ENCODE data around the gene PPIE. TPM values are rescaled to one million over a fixed set of nuclear protein-coding genes. Genes with fewer than 3 reads are reported as not detected.

PPIE gene
- total and polyA plus RNA-seq, 2 donors (not counting 1 experiment from before 2014, with no cell fraction given), result 68.6 to 78.3 TPM

- ChIA-PET CTCF (no interaction called here), POLR2A (no interaction called here)
- TF ChIP-seq, protein P1, sequence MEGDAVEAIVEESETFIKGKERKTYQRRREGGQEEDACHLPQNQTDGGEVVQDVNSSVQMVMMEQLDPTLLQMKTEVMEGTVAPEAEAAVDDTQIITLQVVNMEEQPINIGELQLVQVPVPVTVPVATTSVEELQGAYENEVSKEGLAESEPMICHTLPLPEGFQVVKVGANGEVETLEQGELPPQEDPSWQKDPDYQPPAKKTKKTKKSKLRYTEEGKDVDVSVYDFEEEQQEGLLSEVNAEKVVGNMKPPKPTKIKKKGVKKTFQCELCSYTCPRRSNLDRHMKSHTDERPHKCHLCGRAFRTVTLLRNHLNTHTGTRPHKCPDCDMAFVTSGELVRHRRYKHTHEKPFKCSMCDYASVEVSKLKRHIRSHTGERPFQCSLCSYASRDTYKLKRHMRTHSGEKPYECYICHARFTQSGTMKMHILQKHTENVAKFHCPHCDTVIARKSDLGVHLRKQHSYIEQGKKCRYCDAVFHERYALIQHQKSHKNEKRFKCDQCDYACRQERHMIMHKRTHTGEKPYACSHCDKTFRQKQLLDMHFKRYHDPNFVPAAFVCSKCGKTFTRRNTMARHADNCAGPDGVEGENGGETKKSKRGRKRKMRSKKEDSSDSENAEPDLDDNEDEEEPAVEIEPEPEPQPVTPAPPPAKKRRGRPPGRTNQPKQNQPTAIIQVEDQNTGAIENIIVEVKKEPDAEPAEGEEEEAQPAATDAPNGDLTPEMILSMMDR (IDR thresholded peaks at IDR 0.05), result no peak
- no peak for TF ChIP-seq EZH2 (IDR thresholded peaks at IDR 0.05; ENCODE audit: borderline replicate concordance, insufficient read depth, low read depth, low read length, poor library complexity, severe bottlenecking)
- Histone ChIP-seq H3K4me1 (ENCODE audit: control insufficient read depth in 2 of 2, insufficient read depth in 2 of 2, low read length in 2 of 2) (no peaks in the 10 kb centered on the region), H4K20me1 (ENCODE audit: control insufficient read depth, insufficient read depth, low read length, poor library complexity, severe bottlenecking) (no peaks in the 10 kb centered on the region), H3K4me3 (ENCODE audit: control extremely low read depth in 1 of 5, extremely low read depth in 1 of 5, insufficient read depth in 1 of 5, low read depth in 2 of 5, low read length in 4 of 5) (no peak overlapping the region), H3K27me3 (replicated peaks in 1 of 4; ENCODE audit: control extremely low read depth in 1 of 4, control insufficient read depth in 3 of 4, insufficient read depth in 4 of 4, low read length in 3 of 4) (no peaks in the 10 kb centered on the region), H2AFZ (ENCODE audit: insufficient read depth, low read depth, low read length, poor library complexity, severe bottlenecking) (no peak overlapping the region), H3K4me2 (replicated peaks; ENCODE audit: low read depth, low read length, poor library complexity, severe bottlenecking) (no peak overlapping the region), H3K27ac (ENCODE audit: low read length in 2 of 2) (no peak overlapping the region), H3K79me2 (ENCODE audit: control insufficient read depth, insufficient read depth, low read length) (no peaks in the 10 kb centered on the region), H3K9ac (ENCODE audit: low read length) (no peak overlapping the region), H3K36me3 (replicated peaks in 1 of 2; ENCODE audit: control extremely low read depth in 1 of 2, control insufficient read depth in 1 of 2, extremely low read depth in 1 of 2, insufficient read depth in 2 of 2, low read length in 1 of 2) (no peaks in the 10 kb centered on the region), H3K9me3 (ENCODE audit: control extremely low read depth in 1 of 3, control insufficient read depth in 2 of 3, insufficient read depth in 1 of 3, low read length in 2 of 3) (peaks cover 0 to 17% (median 5%) of the 10 kb centered on the region in 3 donors)
- H3K27me3 Mint-ChIP-seq, result no peaks in the 10 kb centered on the region
- intact Hi-C loops (cut with micrococcal nuclease), result no loop called here
- no peak overlapping the region for H3K4me3 Mint-ChIP-seq
- ATAC-seq (ENCODE audit: low read depth), result no peak
- no peak overlapping the region for H3K27ac Mint-ChIP-seq
- WGBS (ENCODE audit: insufficient coverage), result 80% methylated on average over 1 of the region's 8 CpGs
- no peak for DNase-seq
- H3K9me3 Mint-ChIP-seq (ENCODE audit: insufficient read depth), result no peaks in the 10 kb centered on the region
- H3K4me1 Mint-ChIP-seq, result no peaks in the 10 kb centered on the region
Measured at GRCh38 chr1:39808784-39809517, 70.3 kb downstream of the PPIE start.

- WGBS (ENCODE audit: insufficient coverage), result 91% methylated on average over 2 of the region's 3 CpGs
- H3K9me3 Mint-ChIP-seq (ENCODE audit: insufficient read depth), result no peaks in the 10 kb centered on the region
- peaks cover 6 to 12% of the 10 kb centered on the region in 2 donors for H3K4me1 ChIP-seq (ENCODE audit: control insufficient read depth in 2 of 2, insufficient read depth in 2 of 2, low read length in 2 of 2)
- DNase-seq (no peak), ATAC-seq (ENCODE audit: low read depth) (no peak)
- no peak overlapping the region for H3K27ac Mint-ChIP-seq
- H3K9ac ChIP-seq (ENCODE audit: low read length), result no peak overlapping the region
- TF ChIP-seq, protein P1 (IDR thresholded peaks at IDR 0.05), result no peak
- TF ChIP-seq EZH2 (IDR thresholded peaks at IDR 0.05; ENCODE audit: borderline replicate concordance, insufficient read depth, low read depth, low read length, poor library complexity, severe bottlenecking), result no peak
- CTCF ChIA-PET, result interaction anchor here (1.0 to 9.5 kb wide), 3 partner anchors 89 to 109 kb away, joined by 3 to 102 read pairs (median 4); partner anchors contain the start of gene MYCL
- H3K27me3 Mint-ChIP-seq, result no peaks in the 10 kb centered on the region
- no peaks in the 10 kb centered on the region for H3K79me2 ChIP-seq (ENCODE audit: control insufficient read depth, insufficient read depth, low read length)
- H3K4me3 ChIP-seq (ENCODE audit: control extremely low read depth in 1 of 5, extremely low read depth in 1 of 5, insufficient read depth in 1 of 5, low read depth in 2 of 5, low read length in 4 of 5), result no peak overlapping the region
- H3K4me1 Mint-ChIP-seq, result peaks cover 10% of the 10 kb centered on the region
- H3K27me3 ChIP-seq (replicated peaks in 1 of 4; ENCODE audit: control extremely low read depth in 1 of 4, control insufficient read depth in 3 of 4, insufficient read depth in 4 of 4, low read length in 3 of 4), result no peaks in the 10 kb centered on the region
- H3K4me2 ChIP-seq (replicated peaks; ENCODE audit: low read depth, low read length, poor library complexity, severe bottlenecking), result no peak overlapping the region
- H3K4me3 Mint-ChIP-seq, result no peak overlapping the region
- H2AFZ ChIP-seq (ENCODE audit: insufficient read depth, low read depth, low read length, poor library complexity, severe bottlenecking), result no peak overlapping the region
- POLR2A ChIA-PET, result no interaction called here
- no peak overlapping the region for H3K27ac ChIP-seq (ENCODE audit: low read length in 2 of 2)
- intact Hi-C loops (cut with micrococcal nuclease), result no loop called here
- no peaks in the 10 kb centered on the region for H4K20me1 ChIP-seq (ENCODE audit: control insufficient read depth, insufficient read depth, low read length, poor library complexity, severe bottlenecking)
- peaks cover 0 to 9% (median 0%) of the 10 kb centered on the region in 3 donors for H3K9me3 ChIP-seq (ENCODE audit: control extremely low read depth in 1 of 3, control insufficient read depth in 2 of 3, insufficient read depth in 1 of 3, low read length in 2 of 3)
- no peaks in the 10 kb centered on the region for H3K36me3 ChIP-seq (replicated peaks in 1 of 2; ENCODE audit: control extremely low read depth in 1 of 2, control insufficient read depth in 1 of 2, extremely low read depth in 1 of 2, insufficient read depth in 2 of 2, low read length in 1 of 2)
Measured at GRCh38 chr1:39812913-39813312, 74.2 kb downstream of the PPIE start.

Data from B cell (primary cell).